OCI-LY1 (cell line): ENCODE results near the gene ANKS3.

Source experiments
- CTCF ChIP-seq: fragments of 200-600 bp; sonication (generic), shearing (Covaris generic); IDR thresholded peaks from 2 replicates; pipeline ENCODE4 v1.5.1; 2017; ENCODE audit warnings: mild to moderate bottlenecking, antibody characterized with exemption, low read length, moderate library complexity, mixed read lengths
- EZH2 ChIP-seq: fragments of 200-600 bp; sonication (generic), shearing (Covaris generic); IDR thresholded peaks from 2 replicates; pipeline ENCODE4 v1.8.0; 2017; ENCODE audit warnings: borderline replicate concordance, mixed run types, mild to moderate bottlenecking, antibody characterized with exemption, low read length, moderate library complexity, mixed read lengths

GRCh38 chr16:4714996-4715395 lies 19.1 kb downstream of the ANKS3 start:
- TF ChIP-seq CTCF, result no peak
- TF ChIP-seq EZH2, result no peak
